HUES48 (cell line): ENCODE data around the gene HRH3.

Source experiments
- H3K27ac ChIP-seq: one replicate; pipeline ENCODE4 v1.7.0; 2013; ENCODE audit warnings: low read depth, low read length, inconsistent platforms
- H3K27me3 ChIP-seq: 2 replicates; pipeline ENCODE4 v1.6.1; 2013; ENCODE audit warnings: mild to moderate bottlenecking, low read length; ENCODE audit not compliant: control insufficient read depth, insufficient read depth
- H3K36me3 ChIP-seq: 2 replicates; pipeline ENCODE4 v1.6.1; 2013; ENCODE audit warnings: low read length; ENCODE audit not compliant: control insufficient read depth, insufficient read depth
- H3K4me1 ChIP-seq: 2 replicates; pipeline ENCODE4 v1.6.1; 2013; ENCODE audit warnings: mild to moderate bottlenecking, low read length; ENCODE audit not compliant: control insufficient read depth, insufficient read depth
- H3K4me3 ChIP-seq: 2 replicates; pipeline ENCODE4 v1.5.1; 2013; ENCODE audit warnings: mild to moderate bottlenecking, low read depth, low read length
- H3K9ac ChIP-seq: 2 replicates; pipeline ENCODE4 v1.6.1; 2013; ENCODE audit warnings: mild to moderate bottlenecking, low read depth, low read length, moderate library complexity
- H3K9me3 ChIP-seq: 2 replicates; pipeline ENCODE4 v1.6.1; 2013; ENCODE audit warnings: low read length; ENCODE audit not compliant: control insufficient read depth, insufficient read depth

The HRH3 gene

DNA sequence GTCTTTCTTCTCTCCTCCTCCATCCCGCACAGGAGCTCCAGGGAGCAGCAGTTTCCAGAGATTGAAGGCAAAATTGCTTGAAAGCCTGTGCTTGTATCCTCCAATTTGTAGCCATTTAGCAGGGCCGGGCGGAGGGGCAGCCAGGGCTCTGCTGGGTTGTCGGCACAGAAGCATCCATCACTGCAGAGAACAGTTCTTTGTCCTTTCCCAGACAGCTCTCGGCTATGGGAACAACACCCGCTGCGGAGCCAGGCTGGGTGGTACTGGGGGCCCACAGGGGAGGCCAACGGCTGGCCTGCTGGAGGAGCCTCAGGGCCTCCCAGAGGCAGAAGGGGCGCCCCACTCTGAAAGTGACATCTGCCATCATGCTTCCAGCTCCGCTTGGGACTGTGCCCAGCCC, 7.8 kb downstream of the HRH3 start:
- H3K27ac ChIP-seq: no peak overlapping the region
- H3K27me3 ChIP-seq: peaks cover 7% of the 10 kb centered on the region
- H3K9me3 ChIP-seq: no peaks in the 10 kb centered on the region
- no peaks in the 10 kb centered on the region for H3K36me3 ChIP-seq
- no peaks in the 10 kb centered on the region; the same call in 1 of the 2 replicates for H3K4me1 ChIP-seq
- no peak overlapping the region for H3K4me3 ChIP-seq
- H3K9ac ChIP-seq: no peak overlapping the region

DNA sequence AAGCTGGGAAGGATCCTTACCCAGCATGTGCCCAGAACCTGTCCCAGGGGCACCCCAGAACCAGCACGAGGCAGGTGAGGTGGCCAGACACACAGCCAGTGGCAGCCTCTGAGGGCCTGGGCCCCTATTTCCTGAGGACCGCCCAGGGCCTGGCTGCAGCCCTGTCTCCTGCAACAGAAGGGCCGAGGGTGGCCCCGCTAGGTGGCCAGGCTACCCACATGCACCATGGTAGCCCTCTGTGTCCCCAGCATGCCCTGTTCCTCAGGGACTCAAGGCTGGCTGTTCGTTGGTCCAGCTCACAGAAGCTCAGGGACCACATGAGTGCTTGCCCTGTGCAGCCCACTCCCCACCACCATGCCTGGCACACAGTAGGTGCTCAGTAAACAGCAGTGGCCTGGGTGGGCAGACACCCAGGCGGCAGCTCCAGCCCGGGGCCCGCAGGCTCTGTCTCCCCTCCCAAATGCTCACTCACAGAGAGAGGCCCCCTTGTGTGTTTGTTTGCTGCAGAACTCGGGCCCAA, 8.2 kb downstream of the HRH3 start:
- Histone ChIP-seq H3K4me3 (no peak overlapping the region), H3K36me3 (no peaks in the 10 kb centered on the region), H3K27ac (no peak overlapping the region), H3K4me1 (no peaks in the 10 kb centered on the region; the same call in 1 of the 2 replicates), H3K9me3 (no peaks in the 10 kb centered on the region), H3K9ac (no peak overlapping the region), H3K27me3 (peaks cover 3% of the 10 kb centered on the region; the same call in 1 of the 2 replicates)

DNA sequence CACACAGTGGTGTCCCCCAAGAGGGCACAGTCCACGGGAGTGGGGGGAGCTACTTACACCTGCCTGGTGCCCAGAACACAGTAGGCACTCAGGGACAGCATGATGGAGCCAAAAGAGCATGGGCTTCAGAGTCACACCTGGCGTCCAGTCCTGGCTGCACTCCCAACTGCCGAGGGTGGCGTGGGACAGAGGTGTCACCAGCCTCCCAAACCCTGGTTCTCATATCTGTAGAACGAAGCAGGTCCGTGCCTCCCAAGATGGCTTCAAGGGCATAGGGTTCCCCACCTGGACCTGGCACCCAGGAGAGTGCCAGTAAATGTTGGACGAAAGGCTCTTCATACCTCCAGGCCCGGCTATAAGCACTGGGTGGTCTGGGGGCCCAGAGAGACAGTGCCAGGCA, 8.9 kb downstream of the HRH3 start:
- H3K27me3 ChIP-seq: no peaks in the 10 kb centered on the region

DNA sequence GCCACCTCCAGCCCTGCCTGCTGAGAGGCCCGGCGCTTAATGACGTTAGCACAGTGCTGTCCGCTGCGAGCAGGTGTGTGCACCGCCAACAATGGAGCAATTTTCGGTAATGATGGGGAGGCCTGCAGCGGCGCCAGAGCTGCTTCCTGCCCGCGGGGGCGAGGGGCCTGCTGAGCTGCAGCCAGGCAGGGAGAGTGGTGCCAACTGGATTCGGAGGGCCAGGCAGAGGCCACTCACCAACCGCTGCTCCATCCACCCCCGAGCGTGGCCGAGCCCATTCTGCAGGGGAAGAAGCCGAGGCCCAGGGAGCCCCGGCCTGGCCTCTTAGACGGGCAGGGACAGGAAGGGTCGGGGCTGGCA, 9.6 kb downstream of the HRH3 start:
- no peak overlapping the region for H3K27ac ChIP-seq

More for the DNA sequence above, 8.9 kb downstream of the HRH3 start:
- Histone ChIP-seq H3K27ac (no peak overlapping the region), H3K4me3 (no peak overlapping the region), H3K36me3 (no peaks in the 10 kb centered on the region), H3K9me3 (no peaks in the 10 kb centered on the region), H3K9ac (no peak overlapping the region), H3K4me1 (no peaks in the 10 kb centered on the region; the same call in 1 of the 2 replicates)

DNA sequence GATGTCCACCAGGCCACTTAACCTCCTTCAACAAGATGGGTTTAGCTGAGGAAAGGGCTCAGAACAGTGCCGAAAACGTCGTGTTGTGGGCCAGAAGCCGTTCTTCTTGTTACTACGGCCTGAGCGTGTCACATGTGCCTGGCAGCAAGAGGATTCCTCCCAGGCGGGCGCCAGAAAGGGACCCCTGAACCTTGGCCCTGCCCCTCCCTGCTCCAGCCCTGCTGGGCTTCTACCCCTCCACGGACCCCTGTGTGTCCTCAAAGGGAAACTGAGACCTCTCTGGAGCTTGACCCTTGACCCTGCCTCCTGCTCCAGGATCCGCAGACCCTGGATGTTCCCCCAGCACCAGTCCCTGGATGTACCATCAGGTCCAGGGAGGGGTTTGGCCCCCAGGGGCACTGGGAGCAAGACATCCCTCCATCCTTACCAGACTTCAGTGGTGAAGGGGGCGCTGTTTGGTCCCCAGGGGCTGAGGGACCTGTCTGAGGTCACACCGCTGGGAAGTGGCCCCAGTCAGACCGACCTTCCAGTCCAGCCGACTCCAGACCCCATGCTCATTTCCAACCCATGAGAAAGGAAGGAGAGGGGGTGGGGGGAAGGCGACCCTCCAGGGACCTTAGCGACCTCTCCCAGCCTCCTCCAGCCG, 10.1 kb downstream of the HRH3 start:
- H3K4me3 ChIP-seq: no peak overlapping the region
- H3K27ac ChIP-seq: no peak overlapping the region
- H3K4me1 ChIP-seq: no peaks in the 10 kb centered on the region; the same call in 1 of the 2 replicates
- H3K27me3 ChIP-seq: no peaks in the 10 kb centered on the region
- no peak overlapping the region for H3K9ac ChIP-seq
- no peaks in the 10 kb centered on the region for H3K9me3 ChIP-seq
- H3K36me3 ChIP-seq: no peaks in the 10 kb centered on the region

More for the DNA sequence above, 9.6 kb downstream of the HRH3 start:
- H3K4me1 ChIP-seq: no peaks in the 10 kb centered on the region; the same call in 1 of the 2 replicates
- no peak overlapping the region for H3K4me3 ChIP-seq
- H3K27me3 ChIP-seq: no peaks in the 10 kb centered on the region
- H3K9me3 ChIP-seq: no peaks in the 10 kb centered on the region
- no peak overlapping the region for H3K9ac ChIP-seq
- H3K36me3 ChIP-seq: no peaks in the 10 kb centered on the region

DNA sequence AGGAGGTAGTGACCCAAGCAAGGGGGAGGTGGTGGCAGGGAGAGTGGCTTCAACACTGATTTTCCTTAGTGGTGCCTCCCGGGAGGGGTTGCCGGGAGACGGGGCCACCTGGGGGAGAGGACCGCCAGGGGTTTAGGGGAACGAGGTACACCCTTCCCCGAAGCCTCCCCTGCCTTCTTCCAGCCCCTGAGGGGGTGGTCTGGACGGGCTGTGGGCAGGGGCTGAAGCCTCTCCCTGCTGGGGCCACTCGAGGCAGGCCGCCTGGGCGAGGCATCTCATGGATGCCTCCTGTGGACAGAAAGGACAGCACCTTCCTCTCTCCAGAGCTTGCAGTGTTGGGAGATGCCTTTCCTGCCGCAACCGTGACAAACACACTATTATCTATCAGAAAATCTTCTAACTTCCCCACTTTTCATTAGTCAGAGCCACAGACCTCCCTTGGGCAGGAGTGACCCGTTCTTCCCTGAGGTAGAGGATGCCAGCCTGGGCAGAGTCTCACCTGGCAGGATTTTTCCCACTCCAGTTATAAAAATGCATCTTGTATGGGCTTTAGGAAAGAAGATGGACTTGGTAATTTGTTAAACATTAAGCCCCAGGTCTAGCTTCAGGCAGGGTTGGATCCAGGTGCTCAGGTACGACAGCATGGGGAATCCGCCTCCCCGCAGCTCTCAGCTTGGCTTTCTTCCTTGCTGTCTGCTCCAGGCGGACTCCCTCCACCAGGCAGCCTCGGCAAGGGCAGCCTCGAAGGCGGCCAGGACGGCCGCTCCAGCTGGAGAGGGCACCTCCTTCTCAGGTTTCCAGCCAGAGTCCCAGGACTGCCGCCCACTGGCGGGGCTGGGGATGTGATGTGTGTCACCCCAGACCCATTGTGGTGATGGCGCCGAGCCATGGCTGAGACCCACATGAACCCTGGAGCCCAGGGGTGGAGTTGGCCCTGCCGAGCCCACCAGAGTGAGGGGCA, 11.0 kb downstream of the HRH3 start:
- H3K9me3 ChIP-seq: no peaks in the 10 kb centered on the region
- H3K27me3 ChIP-seq: no peaks in the 10 kb centered on the region
- no peak overlapping the region for H3K4me3 ChIP-seq
- H3K36me3 ChIP-seq: no peaks in the 10 kb centered on the region
- H3K27ac ChIP-seq: no peak overlapping the region
- H3K4me1 ChIP-seq: no peaks in the 10 kb centered on the region; the same call in 1 of the 2 replicates
- H3K9ac ChIP-seq: no peak overlapping the region

DNA sequence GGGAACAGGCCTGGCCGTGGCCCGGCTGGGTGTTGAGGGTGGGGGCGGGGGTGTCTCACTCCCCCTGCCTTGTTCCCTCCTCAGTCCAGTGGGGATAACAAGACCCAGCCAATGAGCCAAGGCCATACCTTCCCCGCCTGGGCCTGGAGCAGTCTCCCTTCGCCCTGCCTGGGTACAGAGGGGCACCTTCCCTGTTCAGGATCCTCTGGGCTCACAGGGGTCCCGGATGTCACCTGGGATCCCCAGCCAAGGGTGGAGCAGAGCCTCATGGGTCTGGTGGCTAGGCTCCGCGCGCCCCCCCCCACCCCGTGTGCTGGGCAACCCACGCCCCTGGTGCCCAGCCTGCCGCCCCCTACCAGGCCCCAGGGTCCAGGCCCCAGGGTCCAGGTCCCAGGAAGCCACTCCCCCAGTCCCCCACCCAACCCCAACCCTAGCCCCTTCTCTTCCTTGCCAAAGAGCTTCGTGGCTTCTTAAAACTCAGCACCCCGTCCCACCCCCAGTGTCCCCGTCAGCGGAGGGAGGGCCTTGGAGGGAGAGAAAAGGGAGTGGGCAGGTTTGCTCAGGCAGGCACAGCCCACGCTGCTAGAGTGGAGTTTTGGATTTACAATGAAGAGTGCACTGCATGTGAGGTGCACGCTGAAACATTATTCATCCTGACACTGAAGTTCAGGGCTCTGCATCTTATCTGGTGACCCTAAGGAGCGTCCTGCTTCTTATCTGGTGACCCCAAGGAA, 11.8 kb downstream of the HRH3 start:
- no peak overlapping the region for H3K27ac ChIP-seq
- H3K9me3 ChIP-seq: no peaks in the 10 kb centered on the region
- no peak overlapping the region for H3K4me3 ChIP-seq
- H3K36me3 ChIP-seq: no peaks in the 10 kb centered on the region
- no peaks in the 10 kb centered on the region for H3K27me3 ChIP-seq
- no peak overlapping the region for H3K9ac ChIP-seq
- no peaks in the 10 kb centered on the region for H3K4me1 ChIP-seq

DNA sequence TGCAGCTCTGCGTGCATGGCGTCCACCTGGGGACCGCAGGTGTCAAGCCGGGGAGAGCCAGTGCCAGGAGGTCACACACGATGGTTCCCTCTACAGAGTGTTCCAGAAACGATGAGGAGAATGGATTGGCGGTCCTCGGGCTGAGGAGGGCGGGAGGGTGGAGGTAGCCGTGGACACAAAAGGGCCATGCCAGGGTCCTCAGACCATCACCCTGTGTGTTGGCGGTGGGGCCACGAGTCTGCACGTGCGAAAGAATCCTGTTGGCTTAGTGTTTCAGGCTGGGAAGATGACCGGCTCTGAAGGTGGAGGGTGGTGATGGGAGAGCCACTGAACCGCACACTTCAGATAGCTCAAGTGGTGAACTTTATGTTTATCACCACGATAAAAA, 13.7 kb downstream of the HRH3 start:
- Histone ChIP-seq H3K4me1 (no peaks in the 10 kb centered on the region), H3K9ac (no peak overlapping the region), H3K27me3 (no peaks in the 10 kb centered on the region), H3K27ac (no peak overlapping the region), H3K4me3 (no peak overlapping the region), H3K36me3 (peaks cover 8% of the 10 kb centered on the region), H3K9me3 (no peaks in the 10 kb centered on the region)

DNA sequence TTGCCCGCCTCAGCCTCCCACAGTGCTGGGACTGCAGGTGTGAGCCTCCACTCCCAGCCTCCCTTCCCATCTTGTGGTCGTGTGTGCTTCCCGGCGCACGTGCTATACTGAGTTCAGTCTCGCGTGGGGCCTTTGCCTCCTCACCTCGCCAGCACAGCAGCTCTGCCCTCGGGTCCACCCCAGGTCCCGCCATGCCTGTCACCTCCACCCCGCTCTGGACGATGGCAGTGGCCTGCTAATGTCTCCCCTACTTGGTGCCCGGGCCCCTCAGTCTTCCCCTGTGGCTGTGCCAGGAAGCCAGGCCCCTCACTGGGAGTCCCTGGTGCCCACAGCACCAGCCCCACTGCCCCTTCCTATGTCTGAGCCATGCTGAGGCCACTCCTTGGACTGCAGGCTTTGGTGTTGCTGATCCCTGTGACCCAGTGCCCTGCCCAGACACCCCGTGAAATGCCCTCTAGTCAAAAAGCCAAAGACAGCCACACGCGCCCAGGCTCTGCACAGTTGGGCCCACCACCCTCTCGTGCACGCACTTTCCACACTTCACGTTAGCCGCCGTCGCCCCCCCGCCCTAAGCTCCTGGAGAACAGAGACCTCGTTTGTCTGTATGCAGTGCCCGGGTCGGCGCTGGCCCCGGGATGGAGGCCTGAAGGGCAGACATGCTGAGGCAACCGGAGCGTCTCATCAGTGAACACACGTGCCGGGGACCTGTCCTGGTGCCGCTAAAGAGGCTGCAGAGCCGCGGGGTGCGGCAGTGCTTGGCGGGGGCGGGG, 14.3 kb downstream of the HRH3 start:
- Histone ChIP-seq H3K27me3 (no peaks in the 10 kb centered on the region), H3K9me3 (no peaks in the 10 kb centered on the region), H3K27ac (no peak overlapping the region), H3K4me1 (no peaks in the 10 kb centered on the region), H3K4me3 (no peak overlapping the region), H3K36me3 (peaks cover 14% of the 10 kb centered on the region), H3K9ac (no peak overlapping the region)

DNA sequence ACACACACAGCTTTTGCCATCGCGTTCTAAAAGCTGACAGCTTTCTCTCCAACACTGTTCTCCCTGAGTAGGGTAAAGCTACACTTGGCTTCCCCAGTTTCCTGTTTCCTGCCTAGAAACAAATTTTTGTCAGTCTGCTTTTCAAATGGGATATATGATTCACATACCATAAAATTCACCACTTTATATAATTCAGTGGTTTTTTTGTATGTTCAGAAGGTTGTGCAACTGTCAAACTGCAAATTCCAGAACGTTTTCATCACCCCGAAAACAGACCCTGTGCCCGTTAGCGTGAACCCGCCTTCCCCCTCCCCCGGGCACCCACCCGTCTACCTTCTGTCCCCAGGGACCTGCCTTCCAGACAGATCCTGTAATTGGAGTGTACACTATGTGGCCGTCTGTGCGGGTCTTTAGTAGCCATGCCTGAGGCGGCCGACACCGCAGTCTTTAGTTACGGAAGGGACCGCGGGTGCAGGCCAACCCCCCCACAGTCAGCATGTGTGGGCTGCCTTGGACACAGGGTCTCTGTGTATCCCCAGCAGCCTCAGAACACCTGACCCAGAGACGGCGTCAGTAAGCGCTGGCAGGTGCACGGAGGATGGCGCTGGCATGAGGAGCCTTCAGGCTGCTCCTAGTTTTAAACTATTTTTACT, 16.6 kb downstream of the HRH3 start:
- H3K4me1 ChIP-seq: no peaks in the 10 kb centered on the region
- peaks cover 32% of the 10 kb centered on the region for H3K36me3 ChIP-seq
- no peaks in the 10 kb centered on the region for H3K9me3 ChIP-seq
- no peak overlapping the region for H3K4me3 ChIP-seq
- no peaks in the 10 kb centered on the region for H3K27me3 ChIP-seq
- H3K9ac ChIP-seq: no peak overlapping the region
- H3K27ac ChIP-seq: no peak overlapping the region
